Endometrium (tissue), 2 donors: Measurements from ENCODE around the gene SPSB1.
"Not testable (repeated sequence)": the region's sequence is repeated elsewhere in the genome, so short reads cannot be mapped to it uniquely, and the experiment has no call there.

ENCODE experiments used
- FAIRE-seq: peaks from 2 replicates; lab custom pipeline; 2012; peaks lifted over from hg19 to GRCh38; lab: Jason Lieb, UNC
- donor health status: control.
- donor health status: control.

Gene SPSB1

DNA sequence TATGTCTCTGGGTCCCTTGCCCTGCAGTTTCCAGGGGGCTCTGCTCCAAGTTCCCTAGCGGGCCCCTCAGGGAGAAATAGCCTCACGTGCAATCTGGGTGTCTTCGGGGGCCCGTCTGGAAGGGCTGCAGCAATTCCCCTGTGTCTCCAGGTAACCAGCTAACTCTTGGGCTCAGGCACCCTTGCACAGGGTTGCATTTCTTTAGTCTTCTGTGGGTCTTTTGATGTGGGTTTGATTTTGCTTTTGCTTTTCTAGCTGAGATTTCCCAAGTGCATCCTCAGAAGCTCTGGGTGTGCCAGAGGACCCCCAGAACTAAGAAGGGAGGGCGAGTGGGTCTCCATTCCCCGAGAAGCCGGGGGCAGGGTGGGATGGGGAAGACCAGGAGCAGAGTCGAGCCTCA is 75.7 kb downstream of the SPSB1 start:
- FAIRE-seq = no peak

DNA sequence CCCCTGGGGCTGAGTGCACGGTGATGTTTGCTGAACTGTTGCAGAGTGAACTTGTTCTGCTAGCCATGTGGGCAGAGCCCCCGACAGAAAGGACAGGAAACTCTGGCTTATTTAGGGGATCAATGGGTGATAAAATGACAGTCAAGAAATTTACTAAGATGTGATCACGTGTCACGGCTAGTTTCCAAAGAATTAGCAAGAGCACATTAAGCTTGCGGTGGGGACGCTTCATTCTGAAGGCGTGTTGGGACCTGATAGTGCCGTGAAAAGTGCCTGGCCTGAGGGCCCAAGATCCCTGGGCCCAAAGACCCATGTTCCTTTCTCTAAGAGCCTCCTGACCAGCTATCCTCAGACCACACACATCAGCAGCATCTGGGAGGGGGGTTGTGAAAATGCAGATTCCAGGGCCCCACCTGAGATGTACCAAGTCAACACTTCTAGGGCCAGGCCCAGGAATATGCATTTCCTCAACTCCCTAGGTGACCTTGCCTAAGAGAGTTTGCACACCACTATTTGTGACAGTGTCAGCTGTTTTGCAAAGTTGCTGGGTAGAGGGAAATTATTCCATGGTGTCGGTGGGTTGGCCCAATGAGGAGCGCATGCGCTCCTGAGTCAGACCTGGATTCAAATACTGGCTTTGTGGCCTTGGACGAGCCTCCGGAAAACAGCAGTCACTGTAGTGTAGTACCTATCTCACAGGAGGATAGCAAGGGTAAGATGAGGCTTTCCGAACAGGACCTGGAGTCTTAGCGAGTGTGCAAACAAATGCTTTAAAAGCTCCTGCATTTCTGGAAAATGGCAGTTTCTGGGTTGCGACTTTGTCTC is 77.5 kb downstream of the SPSB1 start:
- FAIRE-seq = no peak

GRCh38 chr1:9371391-9371935 is 78.8 kb downstream of the SPSB1 start:
- peak; percentile 95 for FAIRE-seq

- FAIRE-seq = no peak
Measured at GRCh38 chr1:9371951-9372350, 79.3 kb downstream of the SPSB1 start.

GRCh38 chr1:9373619-9374018 is 80.9 kb downstream of the SPSB1 start:
- FAIRE-seq = no peak

DNA sequence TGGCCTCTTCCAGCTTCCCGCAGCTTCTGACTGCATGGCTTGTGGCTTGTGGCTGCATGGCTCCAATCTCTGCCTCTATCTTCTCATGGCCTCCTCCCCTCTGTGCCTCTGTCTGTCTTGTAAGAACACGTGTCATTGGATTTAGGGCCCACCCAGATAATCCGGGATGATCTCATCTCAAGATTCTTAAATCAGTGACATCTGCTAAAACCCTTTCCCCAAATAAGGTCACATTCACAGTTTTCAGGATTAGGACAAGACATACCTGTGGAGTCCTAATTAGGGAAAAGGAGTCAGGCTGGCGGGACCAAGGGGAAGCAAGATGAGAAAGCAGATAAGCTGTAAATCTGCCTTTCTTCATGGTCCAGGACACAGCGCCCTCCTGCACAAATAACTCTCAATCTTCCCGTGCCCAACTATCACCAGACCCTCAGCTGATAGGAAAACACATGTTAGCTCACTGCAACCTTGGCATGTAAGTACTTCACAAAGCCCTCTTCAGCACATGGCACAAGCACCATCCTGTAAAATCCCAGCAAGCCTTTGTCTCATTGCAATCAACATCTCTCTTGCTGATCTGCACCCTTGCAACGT is 82.2 kb downstream of the SPSB1 start:
- no peak for FAIRE-seq

DNA sequence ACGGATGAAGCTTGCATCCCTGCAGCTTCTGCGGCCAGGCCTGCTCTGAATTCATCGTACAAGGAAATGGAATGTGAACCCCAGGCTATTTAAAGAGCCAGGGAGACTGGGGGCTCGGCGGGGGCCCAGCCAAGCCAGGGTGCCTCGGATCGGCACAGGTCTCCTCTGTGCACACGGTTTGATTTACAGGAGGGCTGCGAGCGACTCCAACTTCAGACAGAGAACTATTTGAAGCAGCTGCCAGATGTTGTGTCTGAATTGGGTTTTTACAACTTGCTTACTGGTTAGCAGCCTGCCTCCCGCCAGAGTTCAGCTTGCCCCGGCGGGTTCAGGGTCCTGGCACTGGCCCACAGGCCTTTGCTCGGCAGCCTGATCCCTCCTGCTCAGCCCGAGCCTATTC is 83.2 kb downstream of the SPSB1 start:
- peak; percentile 85 for FAIRE-seq

GRCh38 chr1:9376430-9376829 is 83.7 kb downstream of the SPSB1 start:
- FAIRE-seq = no peak

GRCh38 chr1:9376886-9377333 is 84.2 kb downstream of the SPSB1 start:
- no peak for FAIRE-seq

- no peak for FAIRE-seq
Measured at GRCh38 chr1:9378801-9379200, 86.1 kb downstream of the SPSB1 start.

DNA sequence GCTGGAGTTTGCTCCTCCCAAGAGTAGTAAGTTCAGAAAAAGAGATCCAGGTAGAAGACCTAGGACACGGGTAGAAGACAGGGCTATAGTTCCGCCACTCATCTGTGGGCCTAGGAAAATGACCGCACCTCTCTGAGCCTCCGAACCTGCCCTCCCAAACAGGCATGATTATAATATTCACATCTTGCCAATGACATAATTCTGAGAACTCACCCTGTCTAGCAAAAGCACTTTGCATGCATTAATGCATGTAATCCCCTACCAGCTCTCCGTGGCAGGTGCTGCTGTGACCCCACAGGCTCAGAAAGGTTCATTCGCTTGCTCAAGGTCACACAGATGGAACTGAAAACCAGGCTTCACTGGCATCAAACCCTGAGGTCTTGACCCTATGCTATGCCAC is 88.0 kb downstream of the SPSB1 start:
- no peak for FAIRE-seq

- FAIRE-seq = no peak
Measured at GRCh38 chr1:9382643-9383491, 90.2 kb downstream of the SPSB1 start.

GRCh38 chr1:9384128-9384527 is 91.4 kb downstream of the SPSB1 start:
- no peak for FAIRE-seq

- no peak for FAIRE-seq
Measured at GRCh38 chr1:9384751-9385245, 92.1 kb downstream of the SPSB1 start.

- not testable (repeated sequence) for FAIRE-seq
Measured at GRCh38 chr1:9385392-9385791, 92.7 kb downstream of the SPSB1 start.

DNA sequence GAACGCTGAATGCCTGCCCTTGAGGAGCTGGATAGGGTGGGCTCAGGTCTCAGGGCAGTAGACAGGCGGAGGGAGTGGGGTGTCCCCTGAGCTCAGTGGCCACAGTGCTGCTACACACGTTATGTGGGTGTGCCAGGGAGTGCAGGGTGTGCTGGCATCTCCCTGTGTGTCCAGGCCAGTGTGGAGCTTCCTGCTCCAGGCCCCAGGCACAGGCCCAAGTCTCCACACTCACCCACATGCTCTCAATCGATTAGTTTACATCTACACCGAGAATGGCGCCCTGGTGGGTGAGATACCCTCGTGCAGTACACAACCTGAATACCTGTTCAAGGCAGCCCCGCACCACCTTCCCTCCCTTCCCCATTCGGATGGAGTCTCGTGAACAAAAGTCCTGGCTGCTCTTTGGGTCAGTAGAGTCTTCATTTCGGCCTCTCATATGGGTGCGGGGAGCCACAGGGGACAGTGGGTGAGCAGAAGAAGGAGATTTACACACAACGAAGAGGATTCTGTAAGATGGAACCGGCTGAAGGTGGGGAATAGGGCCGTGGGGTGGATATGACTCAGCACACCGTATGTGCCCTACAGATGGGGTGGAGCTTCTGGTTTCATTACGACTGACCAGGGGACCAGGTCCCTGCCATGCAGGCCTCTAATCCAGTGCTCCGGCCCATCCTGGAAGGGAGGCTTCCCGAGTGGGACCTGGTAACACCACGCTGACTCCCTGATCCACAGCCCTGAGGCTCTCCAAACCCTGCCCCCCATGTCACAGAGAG is 93.3 kb downstream of the SPSB1 start:
- FAIRE-seq = no peak

- FAIRE-seq = no peak
Measured at GRCh38 chr1:9388335-9389180, 95.9 kb downstream of the SPSB1 start.

DNA sequence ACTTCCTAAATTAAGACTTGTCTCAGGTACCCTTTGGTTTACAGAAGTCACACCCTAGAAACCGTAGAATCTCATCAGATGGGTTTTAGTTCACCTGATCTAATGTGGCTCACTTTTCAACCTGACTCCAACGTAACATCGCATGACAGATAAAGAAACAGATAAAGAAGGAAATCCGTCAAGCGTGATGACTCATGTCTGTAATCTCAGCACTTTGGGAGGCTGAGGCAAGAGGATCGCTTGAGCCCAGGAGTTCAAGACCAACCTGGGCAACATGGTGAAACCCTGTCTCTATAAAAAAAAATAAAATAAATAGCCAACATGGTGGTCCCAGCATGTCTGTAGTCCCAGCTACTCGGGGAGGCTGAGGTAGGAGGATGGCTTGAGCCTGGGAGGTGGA is 97.3 kb downstream of the SPSB1 start:
- FAIRE-seq = no peak

- FAIRE-seq = no peak
Measured at GRCh38 chr1:9391620-9392019, 98.9 kb downstream of the SPSB1 start.

- FAIRE-seq = no peak
Measured at GRCh38 chr1:9394010-9394409, 101.3 kb downstream of the SPSB1 start.

GRCh38 chr1:9395018-9395417 is 102.3 kb downstream of the SPSB1 start:
- FAIRE-seq = no peak
